SK-N-SH (cell line): ENCODE measurements around the gene PACSIN2.

Experiments
- CTCF ChIP-seq: fragments of 200-600 bp; sonication (generic); IDR thresholded peaks from 2 replicates; pipeline ENCODE4 v1.6.1; 2017; ENCODE audit warnings: antibody characterized with exemption, mild to moderate bottlenecking, moderate library complexity
- EP300 ChIP-seq, 2 experiments: IDR thresholded peaks; 2 replicates each; pipeline versions ENCODE4 v1.4.0 to v1.6.1; 2012; ENCODE audit warnings: borderline replicate concordance in 1 of 2, low read depth in 1 of 2, low read length in 1 of 2
- JUND ChIP-seq: IDR thresholded peaks from 2 replicates; pipeline ENCODE4 v1.4.0; 2012
- NRF1 ChIP-seq: IDR thresholded peaks from 2 replicates; pipeline ENCODE4 v1.6.1; 2012; ENCODE audit warnings: low read depth, mild to moderate bottlenecking, low read length
- POLR2AphosphoS5 ChIP-seq: IDR thresholded peaks from 2 replicates; pipeline ENCODE4 v1.6.1; 2012; ENCODE audit warnings: low read depth, low read length
- RCOR1 ChIP-seq: fragments of 150-350 bp; IDR thresholded peaks from 2 replicates; pipeline ENCODE4 v1.6.1; 2017; ENCODE audit warnings: antibody characterized with exemption, low read length
- TF ChIP-seq, protein P1 (sequence below): IDR thresholded peaks from 2 replicates; pipeline ENCODE4 v1.4.0; 2012; ENCODE audit warnings: low read depth

DNA sequence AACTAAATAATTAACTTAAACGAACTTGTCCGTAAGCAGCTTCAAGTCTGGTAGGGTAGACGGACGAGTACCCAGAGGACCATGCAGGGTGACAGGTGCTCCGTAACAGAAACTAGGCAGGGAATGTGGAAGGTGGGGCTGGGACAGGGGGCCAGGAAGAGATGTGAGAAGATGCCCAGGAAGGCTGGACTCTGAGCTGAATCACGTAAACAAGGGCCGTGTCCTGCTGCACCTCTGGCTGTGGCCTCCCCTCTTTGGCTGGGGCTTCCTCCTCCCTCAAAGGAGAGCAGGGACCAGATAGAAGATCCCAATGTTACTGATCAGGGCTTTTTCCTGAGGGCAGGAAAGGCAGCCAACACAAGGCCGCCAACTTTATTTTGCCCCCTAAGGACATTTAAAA, 47.9 kb downstream of the PACSIN2 start:
- TF ChIP-seq POLR2AphosphoS5: no peak
- TF ChIP-seq JUND: no peak
- TF ChIP-seq CTCF: no peak
- TF ChIP-seq, protein P1, sequence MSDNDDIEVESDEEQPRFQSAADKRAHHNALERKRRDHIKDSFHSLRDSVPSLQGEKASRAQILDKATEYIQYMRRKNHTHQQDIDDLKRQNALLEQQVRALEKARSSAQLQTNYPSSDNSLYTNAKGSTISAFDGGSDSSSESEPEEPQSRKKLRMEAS: no peak
- no peak for TF ChIP-seq RCOR1
- no peak for TF ChIP-seq NRF1
- no peak for TF ChIP-seq EP300 (IDR thresholded peaks at IDR 0.05; ENCODE audit: borderline replicate concordance in 1 of 2, low read depth in 1 of 2, low read length in 1 of 2)
